ENCODE results near the gene FGF14. TPM values are rescaled to one million over a fixed set of nuclear protein-coding genes. Genes with fewer than 3 reads are reported as not detected.

Gene FGF14
- total and polyA plus RNA-seq, 2 donors (not counting 1 experiment from before 2014, with no cell fraction given): under 0.01 TPM; not detected in 1

DNA sequence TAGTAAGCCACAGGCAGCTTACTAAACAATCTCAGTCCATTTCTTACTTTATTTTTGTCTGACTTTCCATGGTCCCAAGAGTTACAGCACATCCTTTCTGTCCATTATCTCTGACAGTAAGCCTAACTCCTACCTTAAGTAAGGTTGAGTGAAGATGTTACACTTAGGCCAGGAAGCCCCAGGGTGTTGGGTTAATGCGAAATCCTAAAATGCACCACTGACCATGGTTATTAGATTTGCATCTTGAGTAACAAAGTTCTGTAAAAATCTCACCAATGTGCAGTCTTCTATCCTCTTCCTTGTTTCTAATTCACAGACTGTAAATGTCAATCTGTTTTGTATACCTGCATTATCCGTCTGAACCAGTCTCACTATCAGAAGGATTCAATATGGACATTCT is 462.5 kb downstream of the FGF14 start:
- no peak for ATAC-seq (ENCODE audit: low read depth)
- H3K27me3 Mint-ChIP-seq: peaks cover 2% of the 10 kb centered on the region
- ChIA-PET POLR2A (no interaction called here), CTCF (no interaction called here)
- no peaks in the 10 kb centered on the region for H3K9me3 Mint-ChIP-seq (ENCODE audit: insufficient read depth)
- no peak overlapping the region for H3K4me3 ChIP-seq (ENCODE audit: control extremely low read depth in 1 of 5, extremely low read depth in 1 of 5, insufficient read depth in 1 of 5, low read depth in 2 of 5, low read length in 4 of 5)
- intact Hi-C loops (cut with micrococcal nuclease): no loop called here
- TF ChIP-seq, protein P1, sequence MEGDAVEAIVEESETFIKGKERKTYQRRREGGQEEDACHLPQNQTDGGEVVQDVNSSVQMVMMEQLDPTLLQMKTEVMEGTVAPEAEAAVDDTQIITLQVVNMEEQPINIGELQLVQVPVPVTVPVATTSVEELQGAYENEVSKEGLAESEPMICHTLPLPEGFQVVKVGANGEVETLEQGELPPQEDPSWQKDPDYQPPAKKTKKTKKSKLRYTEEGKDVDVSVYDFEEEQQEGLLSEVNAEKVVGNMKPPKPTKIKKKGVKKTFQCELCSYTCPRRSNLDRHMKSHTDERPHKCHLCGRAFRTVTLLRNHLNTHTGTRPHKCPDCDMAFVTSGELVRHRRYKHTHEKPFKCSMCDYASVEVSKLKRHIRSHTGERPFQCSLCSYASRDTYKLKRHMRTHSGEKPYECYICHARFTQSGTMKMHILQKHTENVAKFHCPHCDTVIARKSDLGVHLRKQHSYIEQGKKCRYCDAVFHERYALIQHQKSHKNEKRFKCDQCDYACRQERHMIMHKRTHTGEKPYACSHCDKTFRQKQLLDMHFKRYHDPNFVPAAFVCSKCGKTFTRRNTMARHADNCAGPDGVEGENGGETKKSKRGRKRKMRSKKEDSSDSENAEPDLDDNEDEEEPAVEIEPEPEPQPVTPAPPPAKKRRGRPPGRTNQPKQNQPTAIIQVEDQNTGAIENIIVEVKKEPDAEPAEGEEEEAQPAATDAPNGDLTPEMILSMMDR (IDR thresholded peaks at IDR 0.05): no peak
- no CpG with 5 or more reads among the region's 2 CpGs for WGBS (ENCODE audit: insufficient coverage)
- H4K20me1 ChIP-seq (ENCODE audit: control insufficient read depth, insufficient read depth, low read length, poor library complexity, severe bottlenecking): no peaks in the 10 kb centered on the region
- H3K4me1 ChIP-seq (ENCODE audit: control insufficient read depth in 2 of 2, insufficient read depth in 2 of 2, low read length in 2 of 2): no peaks in the 10 kb centered on the region
- DNase-seq: no peak
- H3K9ac ChIP-seq (ENCODE audit: low read length): no peak overlapping the region
- no peaks in the 10 kb centered on the region for H3K36me3 ChIP-seq (replicated peaks in 1 of 2; ENCODE audit: control extremely low read depth in 1 of 2, control insufficient read depth in 1 of 2, extremely low read depth in 1 of 2, insufficient read depth in 2 of 2, low read length in 1 of 2)
- H3K27ac Mint-ChIP-seq: no peak overlapping the region
- no peaks in the 10 kb centered on the region for H3K4me1 Mint-ChIP-seq
- no peak overlapping the region for H3K4me2 ChIP-seq (replicated peaks; ENCODE audit: low read depth, low read length, poor library complexity, severe bottlenecking)
- no peak overlapping the region for H3K4me3 Mint-ChIP-seq
- no peaks in the 10 kb centered on the region for H3K79me2 ChIP-seq (ENCODE audit: control insufficient read depth, insufficient read depth, low read length)
- no peaks in the 10 kb centered on the region for H3K27me3 ChIP-seq (replicated peaks in 1 of 4; ENCODE audit: control extremely low read depth in 1 of 4, control insufficient read depth in 3 of 4, insufficient read depth in 4 of 4, low read length in 3 of 4)
- H3K9me3 ChIP-seq (ENCODE audit: control extremely low read depth in 1 of 3, control insufficient read depth in 2 of 3, insufficient read depth in 1 of 3, low read length in 2 of 3): no peaks in the 10 kb centered on the region
- no peak overlapping the region for H2AFZ ChIP-seq (ENCODE audit: insufficient read depth, low read depth, low read length, poor library complexity, severe bottlenecking)
- no peak overlapping the region for H3K27ac ChIP-seq (ENCODE audit: low read length in 2 of 2)

DNA sequence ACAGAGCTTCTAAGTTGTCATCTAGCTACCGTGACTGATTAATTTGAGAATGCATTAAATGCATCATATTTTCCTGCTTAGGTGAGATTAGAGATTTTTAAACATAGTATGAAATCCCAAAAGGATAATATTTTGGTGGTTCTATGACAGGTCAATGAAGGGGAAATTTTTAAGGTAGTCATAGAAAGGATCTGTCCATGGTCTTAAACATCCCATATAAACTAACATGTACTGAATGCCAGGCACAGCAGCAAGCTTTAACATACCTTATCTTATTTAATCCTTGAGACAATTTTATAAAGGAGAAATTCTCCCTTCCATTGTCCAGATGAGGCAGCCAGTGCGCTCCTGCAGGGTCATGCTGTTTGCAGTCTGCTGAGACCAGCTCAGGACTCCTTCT is 466.0 kb downstream of the FGF14 start:
- no peak for ATAC-seq (ENCODE audit: low read depth)
- Mint-ChIP-seq H3K4me1 (no peaks in the 10 kb centered on the region), H3K27ac (no peak overlapping the region), H3K9me3 (ENCODE audit: insufficient read depth) (no peaks in the 10 kb centered on the region), H3K27me3 (peaks cover 2% of the 10 kb centered on the region), H3K4me3 (no peak overlapping the region)
- H3K27ac ChIP-seq (ENCODE audit: low read length in 2 of 2): no peak overlapping the region
- intact Hi-C loops (cut with micrococcal nuclease): no loop called here
- H2AFZ ChIP-seq (ENCODE audit: insufficient read depth, low read depth, low read length, poor library complexity, severe bottlenecking): no peak overlapping the region
- no peak overlapping the region for H3K4me2 ChIP-seq (replicated peaks; ENCODE audit: low read depth, low read length, poor library complexity, severe bottlenecking)
- ChIA-PET POLR2A (no interaction called here), CTCF (no interaction called here)
- H3K79me2 ChIP-seq (ENCODE audit: control insufficient read depth, insufficient read depth, low read length): no peaks in the 10 kb centered on the region
- no peak overlapping the region for H3K4me3 ChIP-seq (ENCODE audit: control extremely low read depth in 1 of 5, extremely low read depth in 1 of 5, insufficient read depth in 1 of 5, low read depth in 2 of 5, low read length in 4 of 5)
- H3K9me3 ChIP-seq (ENCODE audit: control extremely low read depth in 1 of 3, control insufficient read depth in 2 of 3, insufficient read depth in 1 of 3, low read length in 2 of 3): no peaks in the 10 kb centered on the region
- H4K20me1 ChIP-seq (ENCODE audit: control insufficient read depth, insufficient read depth, low read length, poor library complexity, severe bottlenecking): no peaks in the 10 kb centered on the region
- DNase-seq: no peak
- H3K9ac ChIP-seq (ENCODE audit: low read length): no peak overlapping the region
- TF ChIP-seq, protein P1 (IDR thresholded peaks at IDR 0.05): no peak
- no CpG with 5 or more reads among the region's 2 CpGs for whole genome bisulfite sequencing (ENCODE audit: insufficient coverage)
- no peaks in the 10 kb centered on the region for H3K36me3 ChIP-seq (replicated peaks in 1 of 2; ENCODE audit: control extremely low read depth in 1 of 2, control insufficient read depth in 1 of 2, extremely low read depth in 1 of 2, insufficient read depth in 2 of 2, low read length in 1 of 2)
- no peaks in the 10 kb centered on the region for H3K27me3 ChIP-seq (replicated peaks in 1 of 4; ENCODE audit: control extremely low read depth in 1 of 4, control insufficient read depth in 3 of 4, insufficient read depth in 4 of 4, low read length in 3 of 4)
- no peaks in the 10 kb centered on the region for H3K4me1 ChIP-seq (ENCODE audit: control insufficient read depth in 2 of 2, insufficient read depth in 2 of 2, low read length in 2 of 2)

All from B cell (primary cell).